B cell (primary cell): Measurements from ENCODE around the gene FNDC5. TPM values are rescaled to one million over a fixed set of nuclear protein-coding genes. Genes with fewer than 3 reads are reported as not detected.

Experiments
- ATAC-seq: fragments of 200-7000 bp; cut with Tn5 transposase; one replicate; pipeline ENCODE4 v1.10.0; 2021; ENCODE audit warnings: low read depth, mild to moderate bottlenecking, moderate number of reproducible peaks, moderate library complexity
- CTCF ChIA-PET: fragments of 350-600 bp; sonication (Branson Sonifier 250); formaldehyde crosslinking; loops from one replicate; lab custom pipeline; 2021; ENCODE audit warnings: antibody characterized with exemption, inconsistent platforms; lab: Charles Lee
- POLR2A ChIA-PET: fragments of 350-600 bp; sonication (Branson Sonifier 250); formaldehyde crosslinking; loops from one replicate; lab custom pipeline; 2021; ENCODE audit warnings: antibody characterized with exemption; lab: Charles Lee
- DNase-seq: peaks from one replicate; pipeline ENCODE4 v3.0.0; 2013
- H2AFZ ChIP-seq: 2 replicates; pipeline ENCODE4 v1.6.1; 2012; ENCODE audit warnings: mild to moderate bottlenecking, low read depth, low read length; ENCODE audit not compliant: insufficient read depth, poor library complexity, severe bottlenecking
- H3K27ac ChIP-seq, 2 donors: 1 replicate in 1 of 2; 2 replicates in 1 of 2; pipeline ENCODE4 v1.5.1; 2012 to 2013; ENCODE audit warnings: low read length in 2 of 2, mild to moderate bottlenecking in 2 of 2, moderate library complexity in 1 of 2
- H3K27me3 ChIP-seq, 4 experiments: fragments of 200-600 bp in 1 of 4; sonication (generic) in 1 of 4; replicated peaks in 1 of 4; 1 replicate in 2 of 4; 2 replicates in 2 of 4; pipeline versions ENCODE4 v1.6.1 to v1.7.0; 2013 to 2016; ENCODE audit warnings: low read length in 3 of 4, mild to moderate bottlenecking in 2 of 4, mixed read lengths in 1 of 4, moderate library complexity in 1 of 4; ENCODE audit not compliant: insufficient read depth in 4 of 4, control insufficient read depth in 3 of 4; ENCODE audit errors: control extremely low read depth in 1 of 4
- H3K36me3 ChIP-seq, 2 experiments: replicated peaks in 1 of 2; 1 replicate in 1 of 2; 2 replicates in 1 of 2; pipeline versions ENCODE4 v1.6.1 to v1.7.1; 2013; ENCODE audit warnings: low read length in 1 of 2; ENCODE audit not compliant: insufficient read depth in 2 of 2, control insufficient read depth in 1 of 2; ENCODE audit errors: control extremely low read depth in 1 of 2, extremely low read depth in 1 of 2
- H3K4me1 ChIP-seq, 2 donors: fragments of 200-600 bp in 1 of 2; sonication (generic) in 1 of 2; 1 replicate in 1 of 2; 2 replicates in 1 of 2; pipeline versions ENCODE4 v1.5.1 to v1.6.1; 2013 to 2017; ENCODE audit warnings: low read length in 2 of 2; ENCODE audit not compliant: control insufficient read depth in 2 of 2, insufficient read depth in 2 of 2
- H3K4me2 ChIP-seq: replicated peaks from 2 replicates; pipeline ENCODE3; 2012; ENCODE audit warnings: mild to moderate bottlenecking, low read depth, low read length; ENCODE audit not compliant: poor library complexity, severe bottlenecking
- H3K4me3 ChIP-seq, 5 experiments: fragments of 200-600 bp in 1 of 5; sonication (generic) in 1 of 5; 1 replicate in 3 of 5; 2 replicates in 2 of 5; pipeline versions ENCODE4 v1.5.1 to v1.7.0; 2011 to 2016; ENCODE audit warnings: low read length in 4 of 5, mild to moderate bottlenecking in 4 of 5, low read depth in 2 of 5, control low read depth in 1 of 5, moderate library complexity in 1 of 5; ENCODE audit not compliant: insufficient read depth in 1 of 5; ENCODE audit errors: control extremely low read depth in 1 of 5, extremely low read depth in 1 of 5
- H3K79me2 ChIP-seq: fragments of 200-600 bp; sonication (generic); one replicate; pipeline ENCODE4 v1.6.0; 2016; ENCODE audit warnings: low read length; ENCODE audit not compliant: control insufficient read depth, insufficient read depth
- H3K9ac ChIP-seq: fragments of 200-600 bp; sonication (generic); 2 replicates; pipeline ENCODE4 v1.6.1; 2017; ENCODE audit warnings: mild to moderate bottlenecking, low read length, moderate library complexity
- H3K9me3 ChIP-seq, 3 donors: one replicate each; pipeline versions ENCODE4 v1.6.1 to v1.7.1; 2013; ENCODE audit warnings: low read length in 2 of 3; ENCODE audit not compliant: control insufficient read depth in 2 of 3, insufficient read depth in 1 of 3; ENCODE audit errors: control extremely low read depth in 1 of 3
- H4K20me1 ChIP-seq: 2 replicates; pipeline ENCODE4 v1.6.0; 2012; ENCODE audit warnings: mild to moderate bottlenecking, low read length; ENCODE audit not compliant: insufficient read depth, control insufficient read depth, poor library complexity, severe bottlenecking
- H3K27ac Mint-ChIP-seq: one replicate; pipeline ENCODE4 v1.8.0; 2021; ENCODE audit warnings: mixed read lengths
- H3K27me3 Mint-ChIP-seq: one replicate; pipeline ENCODE4 v1.8.0; 2021; ENCODE audit warnings: mixed read lengths
- H3K4me1 Mint-ChIP-seq: one replicate; pipeline ENCODE4 v1.8.0; 2021; ENCODE audit warnings: mixed read lengths
- H3K4me3 Mint-ChIP-seq: one replicate; pipeline ENCODE4 v1.8.0; 2021; ENCODE audit warnings: mixed read lengths
- H3K9me3 Mint-ChIP-seq: one replicate; pipeline ENCODE4 v1.8.0; 2022; ENCODE audit warnings: mixed read lengths; ENCODE audit not compliant: insufficient read depth
- CTCF ChIP-seq: fragments of 200-600 bp; IDR thresholded peaks from one replicate; pipeline ENCODE4 v1.8.0; 2022; ENCODE audit warnings: antibody characterized with exemption, mild to moderate bottlenecking
- EZH2 ChIP-seq: IDR thresholded peaks from 2 replicates; pipeline ENCODE4 v1.6.1; 2012; ENCODE audit warnings: borderline replicate concordance, low read depth, mild to moderate bottlenecking, moderate library complexity, low read length; ENCODE audit not compliant: insufficient read depth, poor library complexity, severe bottlenecking
- WGBS: methylation state at CpG from one replicate; pipeline ENCODE4 v1.1.5; 2013; ENCODE audit warnings: missing lambda C conversion rate; ENCODE audit not compliant: insufficient coverage; 5-methylcytosine and 5-hydroxymethylcytosine counted together
- intact Hi-C: fragments of 100-400 bp; cut with micrococcal nuclease; formaldehyde crosslinking; loops from one replicate; pipeline ENCODE4 v1.10.0; 2022
- polyA plus RNA-seq: library from polyadenylated mRNA; depleted of rRNA; stranded (reverse); fragments of >200 nt; gene quantifications from 2 replicates; pipeline ENCODE4 v1.2.3, GENCODE V29; 2012
- total RNA-seq, 2 donors: library from RNA; stranded (reverse); fragments of 120-200 nt in 1 of 2; gene quantifications; 1 replicate in 1 of 2; 2 replicates in 1 of 2; pipeline versions ENCODE4 v1.2.3 to v1.2.4, GENCODE V29; 2013 to 2022

The FNDC5 gene
- total and polyA plus RNA-seq, 2 donors (not counting 1 experiment from before 2014, with no cell fraction given) = 0.76 to 2.1 TPM

GRCh38 chr1:32898958-32899357 lies 28.2 kb upstream of the FNDC5 start:
- POLR2A ChIA-PET = no interaction called here
- H3K4me1 ChIP-seq = peaks cover 10% of the 10 kb centered on the region in 2 donors
- CTCF ChIA-PET = interaction anchor here (0.5 to 1.2 kb wide), 4 partner anchors 9 to 394 kb away, joined by 3 to 7 read pairs (median 6); no protein-coding TSS in a partner anchor

GRCh38 chr1:32898056-32898455 lies 27.3 kb upstream of the FNDC5 start:
- DNase-seq = no peak
- H3K9me3 Mint-ChIP-seq = no peaks in the 10 kb centered on the region
- Histone ChIP-seq H3K27me3 (peaks cover 0 to 64% (median 22%) of the 10 kb centered on the region in 4 experiments), H3K79me2 (no peaks in the 10 kb centered on the region), H3K4me3 (no peak overlapping the region), H3K9ac (no peak overlapping the region), H4K20me1 (no peaks in the 10 kb centered on the region), H3K27ac (no peak overlapping the region), H2AFZ (no peak overlapping the region), H3K9me3 (peaks cover 0 to 15% (median 0%) of the 10 kb centered on the region in 3 donors), H3K4me2 (no peak overlapping the region), H3K36me3 (no peaks in the 10 kb centered on the region), H3K4me1 (peaks cover 18 to 19% of the 10 kb centered on the region in 2 donors)
- intact Hi-C loops = no loop called here
- TF ChIP-seq EZH2 (no peak), CTCF (no peak)
- no peak for ATAC-seq
- ChIA-PET CTCF (interaction anchor here (1.2 to 2.0 kb wide), 3 partner anchors 8 to 26 kb away, joined by 3 to 7 read pairs (median 6); no protein-coding TSS in a partner anchor), POLR2A (no interaction called here)
- H3K27me3 Mint-ChIP-seq = peaks cover 47% of the 10 kb centered on the region
- H3K4me3 Mint-ChIP-seq = no peak overlapping the region
- 89% methylated on average over 9 of the region's 9 CpGs for WGBS
- H3K4me1 Mint-ChIP-seq = peaks cover 18% of the 10 kb centered on the region
- H3K27ac Mint-ChIP-seq = no peak overlapping the region

More at GRCh38 chr1:32898958-32899357, 28.2 kb upstream of the FNDC5 start:
- Mint-ChIP-seq H3K27me3 (peaks cover 43% of the 10 kb centered on the region), H3K4me1 (peaks cover 11% of the 10 kb centered on the region), H3K27ac (no peak overlapping the region), H3K9me3 (no peaks in the 10 kb centered on the region), H3K4me3 (no peak overlapping the region)
- 89% methylated on average over 2 of the region's 3 CpGs for WGBS
- H3K9ac ChIP-seq = no peak overlapping the region
- ATAC-seq (no peak), DNase-seq (no peak)
- H3K36me3 ChIP-seq = no peaks in the 10 kb centered on the region
- H3K4me3 ChIP-seq = no peak overlapping the region
- H3K27ac ChIP-seq = no peak overlapping the region
- H3K4me2 ChIP-seq = no peak overlapping the region
- no peaks in the 10 kb centered on the region for H3K79me2 ChIP-seq
- peaks cover 0 to 15% (median 0%) of the 10 kb centered on the region in 3 donors for H3K9me3 ChIP-seq
- peaks cover 0 to 55% (median 16%) of the 10 kb centered on the region in 4 experiments for H3K27me3 ChIP-seq
- no peak for TF ChIP-seq EZH2
- TF ChIP-seq CTCF = no peak
- intact Hi-C loops = no loop called here
- H2AFZ ChIP-seq = no peak overlapping the region
- H4K20me1 ChIP-seq = no peaks in the 10 kb centered on the region
